ENCODE results near the gene CWC27.
"Not testable (repeated sequence)": the region's sequence is repeated elsewhere in the genome, so short reads cannot be mapped to it uniquely, and the experiment has no call there.

The CWC27 gene

DNA sequence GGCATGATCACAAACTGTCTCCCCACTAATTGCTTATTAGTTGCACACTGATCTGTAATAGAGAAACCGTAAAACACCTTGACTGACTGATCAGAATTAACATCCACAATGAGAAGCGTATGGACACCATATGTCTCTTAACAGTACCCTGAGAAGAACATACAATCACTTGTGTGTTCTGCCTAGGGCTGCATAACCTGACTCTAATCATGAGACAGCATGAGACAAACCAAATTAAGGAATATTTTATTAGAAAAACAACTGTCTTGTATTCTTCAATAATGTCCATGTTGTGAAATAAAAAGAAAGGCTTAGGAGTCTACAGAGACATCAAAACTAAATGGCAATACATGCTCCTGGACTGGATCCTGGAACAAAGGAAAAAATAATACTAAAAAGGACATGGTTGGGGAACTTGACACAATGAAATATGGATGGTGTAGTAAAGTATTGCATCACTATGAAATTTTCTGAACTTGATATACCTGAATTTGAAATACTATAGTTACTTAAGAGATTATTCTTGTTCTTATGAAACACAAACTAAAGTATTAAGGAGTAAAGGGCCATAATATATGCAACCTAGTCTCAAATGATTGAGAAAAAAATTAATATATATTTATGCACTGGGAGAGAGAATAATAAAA lies 162.1 kb downstream of the CWC27 start:
- no peak for DNase-seq

DNA sequence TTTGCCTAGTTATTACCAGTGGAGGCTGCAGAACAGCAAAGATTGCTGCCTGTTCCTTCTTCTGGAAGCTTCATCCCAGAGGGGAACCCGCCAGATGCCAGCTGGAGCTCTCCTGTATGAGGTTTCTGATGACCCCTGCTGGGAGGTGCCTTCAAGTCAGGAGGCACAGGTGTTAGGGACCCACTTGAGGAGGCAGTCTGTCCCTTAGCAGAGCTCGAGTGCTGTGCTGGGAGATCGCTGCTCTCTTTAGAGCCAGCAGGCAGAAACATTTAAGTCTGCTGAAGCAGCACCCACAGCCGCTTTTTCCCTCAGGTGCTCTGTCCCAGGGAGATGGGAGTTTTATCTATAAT lies 170.7 kb downstream of the CWC27 start:
- not testable (repeated sequence) for DNase-seq

DNA sequence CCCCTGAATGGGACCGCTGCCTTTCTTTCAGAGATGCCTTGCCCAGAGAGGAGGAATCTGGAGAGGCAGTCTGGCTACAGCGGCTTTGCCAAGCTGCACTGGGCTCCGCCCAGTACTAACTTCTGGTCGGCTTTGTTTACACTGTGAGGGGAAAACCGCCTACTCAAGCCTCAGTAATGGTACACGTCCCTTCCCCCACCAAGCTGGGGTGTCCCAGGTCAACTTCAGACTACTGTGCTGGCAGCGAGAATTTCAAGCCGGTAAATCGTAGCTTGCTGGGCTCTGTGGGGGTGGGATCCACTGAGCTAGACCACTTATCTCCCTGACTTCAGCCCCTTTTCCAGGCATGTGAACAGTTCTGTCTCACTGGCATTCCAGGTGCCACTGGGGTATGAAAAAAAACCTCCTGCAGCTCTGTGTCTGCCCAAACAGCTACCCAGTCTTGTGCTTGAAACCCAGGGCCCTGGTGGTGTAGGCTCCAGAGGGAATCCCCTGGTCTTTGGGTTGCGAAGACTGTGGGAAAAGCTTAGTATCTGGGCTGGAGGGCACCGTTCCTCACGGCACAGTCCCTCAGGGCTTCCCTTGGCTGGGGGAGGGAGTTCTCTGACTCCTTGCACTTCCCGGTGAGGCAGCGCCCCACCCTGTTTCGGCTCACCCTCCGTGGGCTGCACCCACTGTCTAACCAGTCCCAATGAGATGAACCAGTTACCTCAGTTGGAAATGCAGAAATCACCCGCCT lies 171.2 kb downstream of the CWC27 start:
- DNase-seq = no peak

DNA sequence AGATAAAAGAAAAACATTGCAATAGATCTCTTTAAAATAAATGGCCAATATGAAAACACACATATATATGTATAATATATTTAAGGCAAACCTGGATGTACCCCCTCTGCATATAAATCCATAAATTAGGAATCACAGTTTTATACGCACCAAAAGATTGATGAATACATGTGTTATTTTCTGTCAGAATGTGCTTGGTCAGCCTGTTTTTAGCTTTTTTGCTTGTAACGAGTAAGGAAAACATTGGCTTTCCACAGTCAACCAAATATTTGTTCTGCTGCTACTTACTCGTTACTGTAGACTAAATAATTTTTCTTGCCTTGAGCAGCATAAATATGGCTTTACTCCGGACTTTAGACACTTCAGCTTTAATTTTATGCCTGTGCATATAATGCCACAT lies 173.7 kb downstream of the CWC27 start:
- DNase-seq = no peak

DNA sequence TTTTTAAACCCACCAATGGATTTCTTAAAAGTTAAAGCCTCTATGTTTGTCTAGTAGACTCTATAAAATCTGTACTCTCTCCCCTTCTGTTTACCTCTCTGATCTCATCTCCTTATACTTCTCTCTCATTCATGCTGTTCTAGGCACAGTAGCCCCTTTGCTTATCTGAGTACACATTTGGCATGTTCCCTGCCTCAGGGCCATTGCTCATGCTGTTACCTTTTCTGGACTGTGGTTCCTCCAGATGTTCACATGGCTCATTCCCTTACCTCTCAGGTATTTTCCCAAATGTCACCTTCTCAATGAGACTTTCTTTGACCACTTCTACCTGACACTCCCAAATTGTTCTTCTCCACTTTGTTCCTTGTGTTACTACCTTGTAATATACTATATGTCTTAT lies 176.1 kb downstream of the CWC27 start:
- DNase-seq = no peak

DNA sequence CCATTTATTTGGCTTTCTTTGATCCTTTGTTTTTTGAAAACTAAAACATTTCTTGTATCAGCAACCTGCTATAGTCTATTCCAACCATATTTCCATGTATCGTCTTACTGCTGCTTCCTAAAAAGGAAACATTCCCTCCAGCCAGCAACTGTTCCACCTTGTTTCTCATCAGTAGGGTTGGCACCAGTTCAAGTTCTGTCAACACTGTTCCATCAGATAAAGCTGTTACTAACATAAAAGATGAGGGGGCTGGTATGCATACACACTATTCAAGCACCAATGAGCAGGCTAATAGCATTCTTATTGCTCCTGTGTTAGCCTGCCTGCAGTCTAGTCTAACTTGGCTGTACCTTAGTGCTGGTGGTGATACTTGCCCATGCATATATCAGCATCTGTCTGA lies 178.3 kb downstream of the CWC27 start:
- peak; percentile 8 for DNase-seq

DNA sequence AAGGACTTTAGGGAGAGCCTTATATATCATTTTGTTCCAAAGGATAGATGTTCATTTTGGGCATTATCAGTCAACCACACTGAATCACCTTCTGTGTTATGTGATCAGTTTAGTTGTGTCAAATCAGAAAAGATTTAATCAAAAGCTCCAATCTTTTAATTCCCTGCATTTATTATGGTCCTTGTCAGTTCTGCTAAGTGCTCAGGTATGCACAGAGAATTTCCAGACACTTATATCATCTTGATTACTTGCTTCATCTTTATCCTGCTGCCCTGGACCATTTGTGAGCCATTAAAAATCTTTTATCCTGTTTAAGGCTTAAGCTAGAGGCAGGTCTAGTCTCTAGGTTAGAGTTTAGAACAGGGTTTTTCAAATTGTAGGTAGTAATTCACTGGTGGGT lies 179.1 kb downstream of the CWC27 start:
- DNase-seq = no peak

DNA sequence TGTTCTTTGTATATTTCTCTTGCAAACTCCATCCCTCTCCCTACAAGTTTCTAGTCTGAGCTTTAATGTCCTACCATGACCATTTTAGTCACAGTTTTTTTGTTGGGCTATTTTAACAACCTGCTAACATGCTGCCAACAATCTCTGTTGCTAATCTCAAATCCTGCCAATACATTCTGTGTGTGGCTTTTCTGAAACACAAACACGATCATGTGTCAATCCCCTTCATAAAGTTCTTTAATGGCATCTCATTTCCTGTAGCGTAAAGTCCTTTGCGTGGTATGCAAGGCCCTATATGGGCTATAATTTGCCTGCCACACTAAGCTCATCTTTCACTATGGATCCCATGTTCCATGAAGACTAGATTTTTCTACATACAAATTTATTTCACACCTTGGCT lies 180.6 kb downstream of the CWC27 start:
- no peak for DNase-seq

DNA sequence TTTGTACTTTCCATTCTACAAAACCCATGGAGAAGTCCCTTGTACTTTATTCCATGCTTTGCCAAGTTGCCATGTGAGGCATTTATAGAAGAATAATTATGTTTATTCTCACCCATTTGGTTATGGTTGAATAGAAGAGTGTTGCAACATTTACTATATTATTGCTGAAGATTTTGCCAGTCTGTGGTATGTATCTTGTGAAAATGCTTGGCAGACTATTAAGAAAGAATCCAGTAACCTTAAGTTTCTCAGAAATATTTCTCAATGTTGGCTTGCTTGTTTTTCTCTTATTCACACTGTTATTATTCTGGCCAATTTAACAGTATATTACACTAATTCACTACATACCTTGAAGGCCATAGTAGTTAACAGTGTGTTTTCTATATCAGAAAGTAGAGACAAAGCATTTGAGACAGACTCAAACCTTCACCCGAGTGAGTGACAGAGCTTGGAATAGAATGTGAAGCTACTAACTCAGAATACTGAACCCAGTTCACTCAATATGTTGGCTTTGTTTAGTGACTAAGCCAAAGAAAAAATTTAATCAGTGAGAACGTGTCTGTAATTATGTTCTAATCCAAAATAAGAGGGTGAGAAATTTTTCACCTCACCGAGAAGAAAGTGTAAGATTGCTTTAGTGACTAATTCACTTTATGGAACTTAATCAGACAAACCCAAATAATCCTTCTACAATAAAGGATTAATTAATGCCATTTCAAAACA lies 184.4 kb downstream of the CWC27 start:
- no peak for DNase-seq

DNA sequence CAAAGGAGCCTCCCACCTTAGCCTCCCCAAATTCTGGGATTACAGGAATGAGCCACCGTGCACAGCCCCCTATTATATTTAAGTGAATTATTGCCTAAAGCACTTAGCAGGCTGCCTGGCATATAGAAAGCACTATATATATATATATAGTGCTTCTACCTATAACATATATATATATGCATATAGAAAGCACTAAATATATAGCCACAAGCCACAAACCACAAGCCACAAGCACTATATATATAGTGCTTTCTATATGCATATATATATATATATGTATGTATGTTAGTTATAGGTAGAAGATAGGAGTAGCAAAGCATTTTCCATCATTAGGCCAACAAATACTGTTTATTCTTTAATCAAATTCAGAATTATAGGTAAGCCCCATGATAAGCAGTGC lies 185.8 kb downstream of the CWC27 start:
- DNase-seq = no peak

DNA sequence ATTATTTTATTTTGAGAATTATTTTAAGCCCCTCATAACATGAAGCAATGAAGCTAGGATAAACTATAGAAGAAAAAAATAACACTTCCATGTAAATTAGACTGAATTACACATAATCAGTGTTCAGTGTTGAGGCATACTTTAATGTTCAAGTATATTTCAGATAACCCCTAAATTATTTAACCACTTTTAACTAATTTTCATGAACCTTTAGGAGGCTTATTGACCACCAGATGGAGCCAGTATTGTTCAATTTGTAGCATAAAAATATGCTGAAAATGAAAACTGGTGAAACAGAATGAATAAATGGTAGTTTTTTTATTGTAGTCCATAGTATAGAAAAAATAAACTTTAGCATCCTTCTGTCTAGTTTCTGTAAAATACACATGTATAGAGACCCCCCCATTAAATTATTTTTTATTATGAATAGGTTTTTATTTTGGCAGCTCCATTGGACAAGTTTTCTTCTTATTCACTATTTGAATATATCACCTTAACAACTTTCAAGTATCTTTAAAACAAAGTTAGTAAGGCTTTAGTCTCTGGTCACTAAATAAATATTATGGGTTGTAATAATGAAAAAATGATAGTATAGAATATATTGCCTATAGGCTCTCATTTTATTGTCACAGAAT lies 190.1 kb downstream of the CWC27 start:
- DNase-seq = no peak

DNA sequence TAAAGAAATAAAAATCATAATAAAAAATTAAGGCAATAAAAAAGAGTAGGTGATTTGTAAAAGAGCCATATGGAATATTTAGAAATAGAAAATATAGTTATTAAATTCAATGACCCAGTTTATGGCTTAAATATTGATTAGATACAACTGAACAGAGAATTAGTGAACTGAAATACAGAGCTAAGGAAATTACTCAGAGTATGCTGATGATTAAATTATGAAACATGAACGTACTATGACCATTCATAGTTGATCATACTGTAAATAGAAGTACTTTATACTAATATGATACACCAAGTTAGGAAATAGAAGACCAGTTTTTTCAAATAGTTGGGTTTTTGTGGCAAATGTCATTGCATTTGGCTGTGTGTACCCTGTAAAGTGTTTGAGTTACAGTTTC lies 194.5 kb downstream of the CWC27 start:
- no peak for DNase-seq

DNA sequence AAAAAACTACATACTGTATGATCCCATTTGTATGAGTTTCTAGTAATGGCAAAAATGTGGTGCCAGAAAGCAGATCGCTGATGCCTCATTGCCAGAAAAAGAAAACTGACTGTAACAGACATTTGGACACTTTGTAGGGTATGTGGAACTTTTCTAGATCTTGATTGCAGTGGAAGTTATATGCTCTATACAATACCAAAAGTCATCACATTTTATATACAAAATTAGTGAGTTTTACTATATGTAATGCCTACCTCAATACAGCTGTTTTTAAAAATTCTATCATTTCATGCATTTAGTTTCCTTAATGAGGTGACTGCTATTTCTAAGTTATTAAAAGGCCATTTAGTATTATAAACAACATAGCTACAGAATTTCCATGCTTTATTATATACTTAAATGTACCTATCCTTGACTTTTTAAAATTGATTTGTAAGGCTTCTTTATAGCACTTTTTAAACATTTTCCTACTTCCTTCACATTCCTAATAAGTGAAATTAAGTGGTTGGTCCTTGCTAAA lies 199.9 kb downstream of the CWC27 start:
- no peak for DNase-seq

DNA sequence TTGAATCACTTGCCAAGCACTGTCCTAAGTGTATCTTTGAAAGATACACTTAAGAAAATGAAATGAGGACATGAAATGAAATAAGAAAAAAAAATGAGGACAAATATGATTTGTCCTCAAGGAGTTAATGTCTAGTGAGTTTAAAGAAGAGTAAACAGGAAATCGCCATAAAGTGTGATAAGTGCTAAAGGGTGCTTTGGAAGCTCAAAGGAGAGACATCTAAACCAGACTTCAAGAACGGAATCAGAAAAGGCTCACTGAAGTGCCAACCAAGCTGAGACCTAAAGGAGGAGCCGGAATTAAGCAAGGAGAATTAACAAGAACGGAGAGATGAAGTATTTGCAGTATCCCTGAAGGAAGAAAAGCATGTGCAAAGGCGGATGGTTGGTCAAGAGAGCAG lies 200.8 kb downstream of the CWC27 start:
- DNase-seq = no peak

DNA sequence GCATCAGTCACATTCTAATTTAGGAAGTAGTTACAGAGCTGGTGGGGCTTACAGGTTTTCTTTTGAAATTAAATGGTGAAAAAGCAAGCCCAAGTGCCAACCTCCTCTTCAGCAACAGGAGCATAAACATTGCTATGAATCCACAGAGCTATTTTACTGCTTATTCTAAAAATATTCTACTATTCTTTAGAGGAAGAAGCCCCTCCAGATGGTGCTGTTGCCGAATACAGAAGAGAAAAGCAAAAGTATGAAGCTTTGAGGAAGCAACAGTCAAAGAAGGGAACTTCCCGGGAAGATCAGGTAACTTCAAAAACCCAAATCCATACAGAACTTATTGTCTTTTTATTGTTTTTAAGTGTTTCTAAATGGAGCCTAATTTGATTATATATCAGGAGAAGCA lies 202.8 kb downstream of the CWC27 start:
- no peak for DNase-seq

DNA sequence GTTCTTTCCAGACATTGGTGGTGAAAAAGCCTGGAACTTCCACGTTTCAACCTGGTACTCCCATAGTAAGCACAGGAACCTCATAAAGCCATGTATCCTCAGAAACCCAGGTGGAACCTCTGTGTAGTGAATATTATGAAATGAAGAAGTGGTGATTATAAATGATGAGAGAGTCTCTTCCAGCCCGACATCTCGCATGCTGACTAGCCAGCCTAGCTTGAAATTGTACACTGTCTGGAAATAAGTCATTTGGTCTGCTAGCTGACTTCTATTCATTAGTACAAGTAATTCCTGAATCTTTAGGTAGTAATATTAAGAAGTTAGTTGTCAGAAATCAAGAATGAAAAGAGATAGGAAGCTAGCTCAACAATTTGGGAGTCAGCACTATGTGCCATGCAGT lies 203.3 kb downstream of the CWC27 start:
- DNase-seq = no peak

DNA sequence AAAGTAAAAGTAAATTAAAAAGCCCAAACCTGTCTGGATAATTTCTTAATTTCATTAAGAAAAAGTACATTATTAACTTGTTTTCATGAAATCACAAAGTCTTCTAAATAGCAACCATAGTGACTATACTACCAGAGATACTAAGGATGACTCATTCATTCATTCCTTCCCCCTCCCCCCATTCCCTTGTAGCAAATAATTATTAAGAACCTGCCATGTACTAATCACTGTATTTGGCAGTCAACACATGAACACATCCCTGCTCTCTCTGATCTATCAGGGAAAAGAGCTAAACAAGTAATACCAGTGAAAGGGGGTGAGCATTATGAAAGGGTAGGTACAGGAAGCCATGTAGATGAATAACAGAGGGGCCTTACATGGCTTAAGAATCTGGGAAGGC lies 203.9 kb downstream of the CWC27 start:
- no peak for DNase-seq

DNA sequence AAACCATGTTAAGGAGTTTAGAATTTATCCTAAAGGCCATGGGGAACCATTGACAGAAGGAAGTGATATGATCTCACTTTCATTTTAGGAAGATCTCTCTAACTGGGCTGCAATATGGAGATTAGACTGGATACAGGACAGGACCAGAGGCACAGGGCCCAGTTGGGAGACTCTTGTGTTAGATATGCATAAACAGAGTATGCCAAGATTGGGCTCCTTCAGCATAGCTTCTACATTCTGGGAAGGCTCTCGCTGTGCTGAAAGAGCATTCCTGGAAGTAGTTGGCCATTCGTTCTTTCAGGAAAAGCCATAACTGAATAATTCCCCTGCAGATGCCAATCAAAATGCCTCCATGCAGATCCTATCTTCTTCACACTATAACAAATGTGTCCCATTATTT lies 204.5 kb downstream of the CWC27 start:
- DNase-seq = no peak

DNA sequence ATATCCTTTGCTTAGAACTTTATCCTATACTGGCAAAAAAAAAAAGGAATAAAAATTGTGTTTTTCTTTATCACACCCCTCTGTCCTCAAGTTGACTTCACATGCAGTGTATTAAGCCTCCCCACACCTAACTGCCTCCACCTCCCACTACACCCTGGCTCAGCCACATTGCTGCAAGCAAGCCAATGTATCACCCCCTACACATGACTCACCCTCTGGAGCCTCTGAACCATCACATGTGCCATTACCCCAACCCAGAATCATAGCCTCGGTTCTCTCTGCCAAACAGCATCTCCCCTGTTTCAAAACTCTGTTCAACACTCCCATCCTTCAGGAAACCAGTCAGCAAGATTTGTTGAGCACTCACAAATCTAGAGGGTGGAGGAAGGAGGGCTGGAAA lies 209.0 kb downstream of the CWC27 start:
- no peak for DNase-seq

DNA sequence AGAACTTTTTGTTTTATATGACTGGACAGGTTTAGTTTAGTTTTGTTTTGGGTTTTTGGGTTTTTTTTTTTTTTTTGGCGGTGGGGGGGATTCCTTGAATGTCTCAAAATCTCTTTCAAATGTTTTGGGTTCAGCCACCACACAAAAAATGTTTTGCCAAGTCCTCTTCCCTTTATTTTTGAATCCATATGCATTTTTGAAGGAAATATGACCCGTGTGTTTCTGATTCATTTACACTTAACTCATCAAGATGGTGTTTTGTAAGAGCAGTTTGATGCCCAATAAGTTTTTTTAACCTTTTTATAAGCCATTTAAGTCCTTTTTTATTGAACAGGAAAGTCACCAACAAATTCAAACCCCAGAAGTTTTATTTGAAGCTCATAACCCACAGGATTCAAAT lies 209.8 kb downstream of the CWC27 start:
- DNase-seq = no peak

DNA sequence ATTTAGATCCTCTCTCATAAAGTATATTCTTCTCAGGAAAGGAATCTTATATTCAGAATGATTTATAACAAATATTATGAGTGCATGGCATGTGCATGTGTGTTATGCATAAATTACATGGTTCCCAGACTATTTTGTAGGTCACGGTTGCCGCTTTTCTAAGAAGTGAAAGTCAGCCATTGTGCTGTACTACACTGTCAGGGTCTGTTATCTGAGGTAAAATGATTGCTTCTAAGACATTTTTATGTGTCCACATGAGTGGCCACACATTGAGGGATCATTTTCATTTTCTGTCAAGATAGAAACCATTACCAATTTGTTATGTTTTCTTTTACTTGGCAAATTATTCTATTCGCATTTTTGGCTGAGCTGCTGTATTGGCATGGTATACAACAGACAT lies 210.8 kb downstream of the CWC27 start:
- DNase-seq = no peak

DNA sequence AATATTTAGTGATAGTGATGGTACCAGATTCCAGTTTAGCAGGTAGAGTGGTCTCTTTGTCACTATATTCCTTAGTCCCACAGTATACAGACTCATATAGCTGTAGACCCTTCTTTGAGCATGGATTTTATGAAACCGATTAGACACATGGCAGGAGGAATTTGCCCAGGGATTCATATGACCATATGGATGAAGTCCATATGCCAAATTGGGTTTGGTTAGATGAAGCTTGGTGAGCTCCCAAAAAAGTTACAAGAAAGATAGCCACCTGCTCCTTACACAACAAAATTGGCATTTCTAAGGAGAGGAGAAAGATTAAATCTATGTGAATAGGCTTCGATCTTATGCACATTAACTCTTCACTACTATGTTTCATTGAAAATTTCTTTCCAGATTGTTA lies 211.4 kb downstream of the CWC27 start:
- no peak for DNase-seq

DNA sequence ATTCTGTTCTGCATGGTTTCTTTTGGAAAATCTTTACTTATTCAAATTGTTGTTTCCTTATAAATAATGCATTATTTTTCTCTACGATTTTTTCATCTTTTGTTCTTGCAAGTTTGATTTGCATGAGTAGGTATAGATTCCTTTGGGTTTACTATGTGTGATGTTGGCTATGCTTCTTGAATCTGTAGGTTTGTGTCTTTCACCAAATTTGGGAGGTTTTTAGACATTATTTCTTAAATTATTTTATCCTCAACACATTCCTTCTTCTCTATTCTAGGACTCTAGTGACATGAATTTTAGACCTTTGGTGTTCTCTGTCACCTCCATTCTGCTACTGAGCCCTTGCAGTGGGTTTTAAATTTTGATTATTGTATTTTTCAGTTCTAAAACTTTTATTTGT lies 219.0 kb downstream of the CWC27 start:
- no peak for DNase-seq

DNA sequence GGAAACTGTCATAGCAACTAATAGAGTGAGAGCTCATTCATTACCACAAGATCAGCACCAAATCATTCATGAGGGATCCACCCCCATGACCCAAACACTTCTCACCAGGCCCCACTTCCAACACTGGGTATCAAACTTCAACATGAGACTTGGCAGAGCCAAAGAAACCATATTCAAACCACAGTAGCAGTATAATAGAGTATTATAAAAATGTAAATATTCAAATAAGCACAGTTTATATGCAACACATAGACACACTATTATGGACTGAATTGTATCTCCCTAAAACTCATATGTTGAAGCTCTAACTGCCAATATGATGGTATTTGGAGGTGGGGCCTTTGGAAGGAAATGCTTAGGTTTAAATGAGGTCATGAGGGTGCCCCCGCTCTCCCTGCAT lies 240.5 kb downstream of the CWC27 start:
- DNase-seq = no peak
